NCI-H146 (cell line): ENCODE measurements around the gene TRIM16.
A peak's percentile ranks its signal among the peaks of the same experiment; 100 is the strongest.
"Not testable (repeated sequence)": the region's sequence is repeated elsewhere in the genome, so short reads cannot be mapped to it uniquely, and the experiment has no call there.

Source experiments
- DNase-seq: peaks from one replicate; lab custom pipeline; 2025; lab: John Stamatoyannopoulos, UW

The TRIM16 gene

DNA sequence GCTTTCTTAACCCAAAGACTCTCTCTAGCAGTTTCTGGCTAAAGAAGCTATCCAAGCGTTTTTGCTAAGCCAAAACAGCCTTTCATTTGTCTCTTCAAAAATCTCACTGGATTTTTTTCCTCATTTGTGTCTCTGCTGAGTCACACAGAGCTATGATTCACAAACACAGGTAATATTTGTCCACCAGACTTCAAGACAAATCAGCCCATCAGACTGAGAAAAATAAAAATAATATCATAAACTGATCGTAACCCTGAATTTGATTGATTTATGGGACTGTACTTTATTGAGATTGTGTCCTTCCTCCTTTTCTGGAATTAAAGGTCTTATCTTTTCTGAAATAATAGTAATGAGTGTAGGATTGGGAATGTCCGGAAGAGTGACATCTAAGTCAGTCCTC, 25.8 kb downstream of the TRIM16 start:
- DNase-seq: no peak

DNA sequence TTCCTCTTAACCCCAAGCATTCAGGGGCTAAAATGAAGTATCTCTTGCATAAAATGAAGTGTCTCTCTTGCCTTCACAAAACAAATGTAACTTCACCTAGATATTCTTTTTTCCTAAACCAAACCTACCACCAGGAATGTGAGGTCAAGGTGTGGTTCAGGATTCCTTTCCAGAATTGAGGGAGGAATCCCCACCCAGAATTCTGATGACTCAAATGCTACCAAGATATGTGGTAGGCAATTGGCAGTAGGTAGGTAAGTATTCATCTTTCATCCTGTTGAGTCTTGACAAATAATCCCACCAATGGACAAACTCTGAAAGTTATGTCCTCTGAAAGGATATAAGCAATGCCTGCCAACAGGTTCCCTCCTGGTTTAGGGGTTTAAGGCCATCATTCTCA, 26.2 kb downstream of the TRIM16 start:
- DNase-seq: no peak

DNA sequence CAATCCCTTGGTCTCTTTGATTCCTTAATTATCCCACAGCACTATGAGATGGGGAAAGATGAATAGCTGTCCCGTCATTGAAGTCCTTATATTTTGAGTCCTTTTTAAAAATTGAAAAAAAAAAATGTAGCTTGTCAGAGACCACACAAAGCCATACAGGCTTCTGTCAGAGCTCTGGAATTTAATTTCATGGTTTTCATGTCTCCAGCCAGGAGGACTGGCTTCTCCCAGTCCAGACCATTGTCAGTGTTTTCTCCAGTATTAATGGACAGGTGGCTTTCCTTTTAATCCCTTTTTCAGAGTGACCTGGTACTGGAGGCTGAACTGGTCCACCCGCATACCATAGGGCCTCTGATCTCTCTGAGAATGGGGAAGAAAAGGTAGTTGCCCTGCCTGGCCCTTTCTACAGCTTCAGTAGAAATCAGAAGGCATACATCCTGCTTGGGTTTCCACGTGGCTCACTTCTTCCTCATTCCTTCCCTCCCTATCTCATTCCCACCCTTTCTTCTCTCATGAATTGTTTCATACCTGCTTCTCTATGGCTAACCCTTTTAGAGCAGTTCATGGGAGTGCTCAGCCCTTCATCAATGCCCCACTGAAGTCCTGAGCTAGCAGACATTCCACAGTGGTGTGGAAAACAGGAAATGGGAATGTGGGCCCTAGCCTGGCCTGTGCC, 29.1 kb downstream of the TRIM16 start:
- DNase-seq: no peak

DNA sequence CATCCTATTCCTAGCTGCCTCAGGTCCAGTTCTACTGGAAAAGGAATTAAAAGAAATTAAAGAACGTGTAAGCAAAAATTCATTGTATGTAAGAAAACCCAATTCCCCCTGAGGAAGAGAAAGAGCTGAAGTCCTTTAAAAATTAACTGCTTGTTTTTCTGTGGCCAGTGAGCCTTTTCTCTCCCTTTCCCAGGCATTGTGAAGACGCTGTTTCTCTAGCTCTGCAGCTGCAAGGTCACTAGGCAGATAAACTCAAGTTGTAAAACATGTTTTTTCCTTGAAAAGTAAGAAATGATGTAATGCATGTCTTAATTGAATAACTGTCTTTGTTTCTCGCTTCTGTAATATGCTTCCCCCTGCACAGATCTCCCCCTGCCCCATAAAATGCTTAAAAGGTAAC, 29.7 kb downstream of the TRIM16 start:
- not testable (repeated sequence) for DNase-seq

DNA sequence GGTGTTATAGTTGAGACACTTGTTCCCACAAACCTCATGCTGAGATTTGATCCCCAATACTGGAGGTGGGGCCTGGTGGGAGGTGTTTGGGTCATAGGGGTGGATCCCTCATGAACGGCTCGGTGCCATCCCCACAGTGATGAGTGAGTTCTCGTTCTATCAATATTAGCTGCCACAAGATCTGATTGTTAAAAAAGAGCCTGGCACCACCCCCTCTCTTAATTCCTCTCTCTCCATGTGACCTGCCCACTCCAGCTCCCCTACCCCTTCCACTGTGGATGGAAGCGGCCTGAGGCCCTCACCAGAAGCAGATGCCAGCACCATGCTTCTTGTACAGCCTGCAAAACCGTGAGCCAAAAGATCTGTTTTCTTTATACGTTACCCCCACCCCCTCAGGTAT, 31.2 kb downstream of the TRIM16 start:
- no peak for DNase-seq

DNA sequence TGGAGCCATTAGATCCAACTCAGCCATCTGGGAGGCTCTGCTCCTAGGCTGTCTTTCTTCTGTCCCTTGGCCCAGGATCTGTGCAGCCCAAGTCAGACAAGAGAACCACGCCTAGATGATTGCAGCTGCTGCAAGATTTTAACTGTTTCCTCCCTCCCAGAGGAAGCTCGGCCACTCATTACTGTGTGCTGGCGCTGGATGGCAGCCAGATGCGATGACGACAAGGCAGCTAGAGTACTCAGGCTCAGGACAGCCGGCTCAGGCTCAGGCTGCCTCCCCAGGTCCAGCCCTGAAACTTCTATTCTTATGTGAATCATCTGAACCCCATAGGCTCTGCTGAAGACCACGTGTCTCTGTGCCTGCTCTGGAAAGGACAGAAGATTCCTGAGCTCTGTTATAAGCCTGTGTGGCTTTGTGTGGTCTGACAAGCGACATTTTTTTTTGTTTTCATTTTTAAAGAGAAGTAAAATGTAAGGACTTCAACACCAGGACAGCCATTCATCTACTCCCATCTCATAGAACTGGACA, 32.5 kb downstream of the TRIM16 start:
- peak; percentile 82 for DNase-seq

DNA sequence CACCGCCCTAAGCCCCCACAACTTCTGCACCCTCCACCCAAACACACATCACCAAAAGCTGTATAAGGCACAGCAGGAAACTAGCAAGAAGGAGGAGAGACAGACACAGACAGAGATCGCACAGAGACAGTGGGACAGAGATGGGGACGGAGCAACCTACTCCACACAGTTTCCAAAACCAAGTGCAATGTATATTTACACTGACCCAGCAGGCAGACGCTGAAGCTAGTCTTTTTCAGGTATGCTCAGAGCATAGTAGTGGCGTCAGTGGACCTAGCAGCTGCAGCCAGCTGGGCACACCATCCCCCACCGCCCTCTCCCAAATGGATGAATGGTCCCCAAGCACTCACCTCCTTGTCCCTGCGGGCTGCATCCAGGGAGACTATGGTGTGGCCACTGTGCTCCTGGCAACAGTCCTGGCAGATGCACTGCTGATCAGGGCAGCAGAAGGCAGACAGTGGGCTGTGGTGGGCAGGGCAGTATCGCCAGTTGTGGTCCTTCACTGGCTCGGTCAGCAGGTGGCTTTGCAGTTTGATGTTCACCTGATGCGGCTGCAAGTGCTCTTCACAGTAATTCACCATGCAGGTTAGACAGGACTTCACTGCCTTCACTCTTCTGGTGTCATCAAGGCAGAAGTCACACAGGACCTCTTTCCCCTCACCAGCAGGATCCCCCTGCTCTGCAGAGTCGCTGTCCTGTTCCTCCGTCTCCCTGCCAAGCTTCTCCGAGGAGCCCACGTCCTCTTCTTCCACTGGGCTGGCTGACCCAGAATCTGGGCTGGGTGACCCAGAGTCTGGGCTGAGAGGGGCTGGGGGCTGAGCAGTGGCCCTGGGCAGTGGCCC, 33.1 kb downstream of the TRIM16 start:
- peak; percentile 39 for DNase-seq

DNA sequence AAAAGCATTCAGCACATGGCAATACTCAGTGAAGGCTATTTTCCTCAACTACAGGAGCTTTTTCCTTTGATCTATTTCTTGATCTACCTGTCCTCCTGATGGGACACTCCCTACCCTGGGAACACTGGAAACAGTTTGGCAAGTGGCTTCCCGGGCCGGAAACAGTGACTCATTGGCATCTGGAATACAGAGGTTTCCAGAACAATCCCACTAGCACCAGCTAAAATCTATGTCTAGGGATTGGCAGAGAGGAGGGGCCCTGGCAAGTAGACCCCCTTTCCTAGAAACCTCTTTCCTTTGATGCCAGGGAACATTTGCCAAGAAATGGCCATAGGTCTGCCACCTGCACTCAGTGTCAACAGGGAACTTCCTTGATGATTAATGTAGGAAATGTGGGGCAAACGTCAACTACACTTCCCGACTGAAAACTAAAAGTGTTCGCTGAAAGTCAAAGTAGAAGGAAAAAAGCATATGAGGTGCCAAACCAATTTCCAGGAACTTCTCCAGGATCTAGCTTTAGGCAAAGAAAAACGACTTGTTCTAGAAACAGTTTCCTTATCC, 34.2 kb downstream of the TRIM16 start:
- no peak for DNase-seq

DNA sequence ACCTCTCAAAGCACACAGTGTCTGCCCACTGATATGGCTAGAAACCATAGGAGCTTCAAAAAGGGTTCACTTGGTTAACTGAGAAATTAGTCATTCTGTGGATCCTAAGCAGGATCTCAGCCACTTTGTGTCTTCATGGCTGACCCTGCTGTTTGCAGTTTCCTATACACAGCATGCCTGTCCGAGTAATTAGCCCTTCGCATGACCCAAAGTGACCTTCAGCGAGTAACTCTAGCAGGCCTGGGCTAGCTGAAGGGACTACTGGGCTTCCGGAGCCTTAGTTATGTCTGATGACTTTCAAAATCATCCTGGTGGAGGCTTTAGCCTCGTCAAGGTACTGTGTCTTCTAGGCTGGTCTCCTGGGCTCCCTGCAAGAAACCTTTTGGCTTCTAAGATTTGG, 35.7 kb downstream of the TRIM16 start:
- no peak for DNase-seq

DNA sequence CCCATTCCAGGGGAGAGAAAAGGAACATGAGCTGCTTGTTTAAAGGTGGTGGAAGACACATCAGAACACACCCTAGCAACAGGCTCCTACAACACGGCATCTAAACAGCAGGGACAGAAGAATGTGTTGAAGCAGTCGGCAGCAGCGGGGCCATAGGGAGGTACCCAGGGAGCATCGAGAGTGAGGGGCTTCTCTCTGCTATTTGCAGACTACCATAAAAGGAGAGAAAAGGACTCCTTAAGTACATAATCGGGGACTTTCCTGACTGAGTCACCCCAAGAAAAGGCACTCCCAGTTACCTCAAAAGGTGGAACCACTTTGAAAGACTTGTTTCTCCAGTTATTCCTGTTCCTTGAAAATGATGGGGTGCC, 38.2 kb downstream of the TRIM16 start:
- DNase-seq: not testable (repeated sequence)

DNA sequence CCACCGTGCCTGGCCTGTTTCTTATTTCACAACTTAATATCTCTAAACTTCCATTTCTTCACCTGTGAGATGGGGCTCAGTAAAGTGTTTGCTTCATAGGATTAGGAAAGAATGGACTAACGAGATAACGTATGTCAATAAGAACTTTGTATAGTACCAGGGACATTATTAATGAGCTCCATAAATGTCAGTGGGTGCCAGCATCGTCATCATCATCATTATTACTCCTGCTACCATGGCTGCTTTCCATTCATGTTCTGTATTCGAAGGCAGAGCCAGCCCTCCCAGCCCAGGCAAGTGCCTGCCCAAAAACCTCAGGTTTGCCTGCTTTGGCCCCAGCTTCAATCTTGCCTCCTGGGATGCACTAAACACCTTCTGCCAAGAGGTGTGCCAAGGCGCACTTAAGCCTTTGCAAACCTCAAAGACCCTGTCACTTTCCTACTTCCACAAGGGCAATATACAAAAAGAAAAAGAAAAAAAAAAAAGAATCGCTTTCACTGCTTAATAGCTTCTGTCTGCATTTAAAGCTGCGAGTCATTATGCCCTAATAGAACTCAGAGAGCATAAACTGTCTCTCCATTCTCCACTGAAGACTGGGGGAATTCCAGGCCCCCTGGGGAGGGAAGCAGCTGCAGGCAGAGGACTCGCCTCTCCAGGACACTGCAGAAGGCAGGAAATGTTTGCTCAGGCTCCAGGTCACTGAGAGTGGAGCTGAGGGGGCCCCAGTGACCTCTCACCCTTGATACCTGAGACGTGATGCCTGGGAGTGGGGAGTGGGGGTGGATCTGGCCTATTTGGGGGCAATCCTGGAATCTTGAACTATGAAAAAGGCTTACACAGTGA, 38.8 kb downstream of the TRIM16 start:
- DNase-seq: peak; percentile 87

DNA sequence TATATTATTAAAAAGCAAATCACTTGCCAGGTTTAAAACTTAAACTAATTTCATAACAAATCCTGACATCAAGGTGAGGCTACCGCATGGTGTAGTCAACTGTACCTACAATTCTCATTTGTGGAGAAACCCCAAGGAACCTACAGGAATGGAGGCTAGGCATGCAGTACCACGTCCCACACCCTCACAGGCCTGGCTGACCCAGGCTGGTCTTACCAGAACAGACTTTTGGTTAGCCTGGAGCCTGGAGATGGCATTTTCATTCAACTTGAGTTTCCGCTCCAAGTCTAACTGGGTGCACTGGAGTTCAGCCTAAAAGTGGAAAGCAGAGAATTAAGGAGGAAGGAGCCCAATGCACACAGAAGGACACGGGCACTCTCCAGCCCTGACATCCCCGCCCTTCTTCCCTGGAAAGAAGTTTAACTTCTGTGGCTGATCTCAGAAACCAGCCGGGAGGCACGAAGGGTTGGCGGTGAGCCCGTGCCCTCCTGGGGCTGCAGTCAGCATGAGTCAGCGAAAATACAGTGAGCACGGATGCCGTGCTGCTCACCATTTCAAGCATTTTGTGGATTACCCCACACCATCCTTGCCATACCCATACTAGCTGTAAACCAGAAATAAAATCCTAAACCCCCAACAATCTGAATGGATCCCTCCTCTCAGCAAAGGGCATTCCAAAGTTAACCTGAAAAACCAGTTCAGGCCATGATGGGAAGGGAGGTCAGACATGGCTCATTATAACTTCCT, 41.4 kb downstream of the TRIM16 start:
- not testable (repeated sequence) for DNase-seq

DNA sequence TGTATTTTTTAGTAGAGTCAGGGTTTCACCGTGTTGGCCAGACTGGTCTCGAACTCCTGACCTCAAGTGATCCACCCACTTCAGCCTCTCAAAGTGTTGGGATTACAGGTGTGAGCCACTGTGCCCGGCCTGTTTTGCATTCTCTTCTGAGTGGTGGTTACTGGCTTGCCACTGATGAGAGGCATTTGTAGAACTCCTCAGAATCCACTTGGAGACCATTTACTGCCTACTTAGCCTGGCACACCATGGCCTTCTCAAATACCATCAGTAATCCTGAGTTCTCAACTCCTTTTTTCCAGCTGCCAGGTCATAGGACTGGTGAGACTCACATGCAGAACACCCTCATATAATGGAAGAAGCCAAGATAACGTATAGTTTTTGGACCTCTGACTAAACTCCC, 42.1 kb downstream of the TRIM16 start:
- DNase-seq: not testable (repeated sequence)

DNA sequence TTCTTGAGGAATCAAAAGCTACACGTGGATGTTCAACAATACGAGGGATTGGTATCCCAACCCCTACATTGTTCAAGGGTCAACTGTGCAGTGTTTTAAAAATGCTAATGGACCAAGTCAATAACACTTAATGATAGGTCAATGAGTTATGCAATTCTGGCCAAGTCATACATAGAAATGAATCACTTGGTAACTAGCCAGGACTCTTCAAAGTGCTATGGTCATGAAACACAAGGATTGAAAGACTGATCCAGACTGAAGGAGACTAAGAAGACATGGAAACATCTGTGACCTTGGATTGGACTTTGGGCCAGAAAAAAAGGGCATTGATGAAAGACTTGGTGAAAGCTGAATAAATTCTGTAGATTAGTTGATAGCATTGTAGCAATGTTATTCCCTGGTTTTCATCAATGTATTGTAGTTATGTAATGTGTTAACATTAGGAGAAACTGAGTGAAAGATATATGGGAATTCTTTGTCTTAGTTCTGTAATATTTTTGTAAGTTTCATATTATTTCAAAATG, 53.1 kb downstream of the TRIM16 start:
- not testable (repeated sequence) for DNase-seq

DNA sequence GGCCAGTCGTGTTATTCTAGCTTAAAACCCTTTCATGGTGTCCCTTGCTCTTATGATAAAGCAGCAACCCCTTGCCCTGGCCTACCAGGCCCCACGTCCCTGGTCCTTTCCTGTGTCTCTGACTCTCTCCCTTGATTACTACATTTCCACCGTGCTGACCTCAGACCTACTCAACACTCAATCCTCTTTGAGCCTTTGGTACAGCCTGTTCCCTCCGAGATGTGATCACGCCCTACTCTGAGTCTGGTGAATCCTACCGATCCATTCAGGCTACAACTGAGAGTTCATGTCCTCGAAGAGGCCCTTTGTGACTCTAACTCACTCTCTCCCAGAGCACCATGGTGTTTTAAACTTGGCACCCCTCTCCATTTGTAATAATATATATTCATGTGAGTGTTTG, 54.1 kb downstream of the TRIM16 start:
- DNase-seq: not testable (repeated sequence)

DNA sequence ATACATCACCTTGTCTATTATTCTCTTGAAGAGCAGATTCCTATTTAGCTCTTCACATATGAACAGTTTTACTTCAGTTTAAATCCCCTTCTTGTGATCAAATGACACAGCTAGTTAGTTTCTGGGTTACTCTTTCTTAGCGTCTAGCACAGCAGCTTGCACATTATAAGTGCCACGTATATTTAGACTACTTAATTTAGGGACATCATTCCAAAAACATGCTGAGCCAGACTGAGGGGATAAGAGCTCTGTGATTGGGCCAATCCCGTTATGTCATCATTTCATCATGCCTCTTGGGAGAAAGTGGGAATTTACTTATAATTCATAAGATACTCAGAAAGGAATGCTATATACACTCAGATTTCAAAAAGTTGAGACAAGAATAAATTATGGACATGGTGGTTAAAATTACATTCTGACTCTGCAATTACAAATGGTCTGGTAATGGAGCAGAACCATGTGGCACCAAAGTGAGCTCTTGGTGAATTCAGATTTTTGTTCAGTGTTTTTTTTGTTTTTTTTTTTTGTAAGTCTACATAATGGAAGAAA, 60.4 kb downstream of the TRIM16 start:
- not testable (repeated sequence) for DNase-seq

DNA sequence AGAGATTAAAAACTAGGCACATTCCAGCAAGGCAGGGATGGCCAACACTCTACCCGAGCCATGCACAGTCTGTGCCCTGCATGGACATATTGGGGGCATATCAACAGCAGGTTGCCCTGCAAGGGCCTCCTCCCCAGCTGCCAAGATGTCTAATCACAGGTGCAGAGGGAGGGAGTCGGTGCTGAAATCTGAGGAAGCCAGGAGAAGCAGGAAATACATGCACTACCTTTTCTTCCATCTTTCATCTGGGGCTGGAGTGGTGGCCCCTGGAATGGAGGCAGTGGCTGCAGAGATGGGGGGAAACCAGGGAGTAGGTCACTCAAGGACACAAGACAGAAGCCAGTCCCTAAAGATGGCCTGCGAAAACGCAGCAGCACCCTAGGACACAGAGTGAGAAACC, 60.9 kb downstream of the TRIM16 start:
- DNase-seq: not testable (repeated sequence)

DNA sequence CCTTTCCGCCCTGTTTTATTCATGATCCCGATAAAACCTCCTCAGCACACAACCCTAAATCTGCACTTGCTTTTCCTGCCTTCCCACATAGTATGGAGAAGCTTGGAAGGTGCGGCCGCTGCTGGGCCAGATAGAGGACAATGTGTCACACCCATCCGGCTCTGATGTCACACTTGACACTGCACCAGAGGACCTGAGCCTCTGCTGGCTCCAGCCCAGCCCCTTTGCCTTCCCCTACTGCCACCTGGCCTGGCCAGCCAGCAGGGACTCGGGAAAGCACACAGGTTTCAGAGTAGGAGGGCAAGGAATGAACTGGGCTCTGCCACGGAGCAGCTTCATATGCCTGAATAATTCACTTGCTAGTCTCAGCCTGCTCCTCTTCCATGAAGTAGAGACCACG, 62.0 kb downstream of the TRIM16 start:
- not testable (repeated sequence) for DNase-seq

DNA sequence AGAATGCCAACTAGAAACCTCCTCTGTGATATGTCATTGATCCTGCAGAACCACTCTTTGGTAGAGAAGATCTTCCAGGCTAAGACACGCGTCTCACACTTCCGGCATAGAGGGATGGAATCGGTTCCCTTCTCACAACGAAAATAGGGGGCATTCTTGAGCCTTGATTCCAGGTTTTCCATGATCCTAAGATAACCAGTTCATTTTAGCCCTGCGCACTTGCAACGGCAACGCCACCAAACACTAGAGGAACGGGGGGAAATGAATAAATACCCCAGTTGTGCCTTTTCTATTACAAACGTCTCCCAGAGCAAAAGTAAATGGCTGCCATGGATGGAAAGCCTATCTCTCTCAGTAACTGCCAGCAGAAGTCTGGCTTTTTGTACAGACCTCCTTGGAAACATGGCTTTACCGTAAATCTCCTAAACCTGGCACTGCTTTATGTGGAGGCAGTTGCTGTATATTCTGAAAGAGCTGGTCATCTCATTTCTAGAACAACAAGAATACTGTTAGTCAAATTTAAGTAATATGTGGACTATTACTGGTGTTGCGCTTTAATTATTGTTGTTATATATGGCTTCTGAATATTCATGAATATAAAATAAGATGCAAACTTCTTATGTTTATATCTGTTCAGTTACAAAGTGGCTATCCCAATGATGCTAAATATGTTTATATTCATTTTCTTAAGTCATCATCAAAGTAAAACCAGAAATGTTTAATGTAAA, 64.6 kb downstream of the TRIM16 start, which contains the start of gene FBXW10B:
Gene FBXW10B (minus strand): TSS at position 374 of the 728 bp plus-strand sequence. CDS start 192 bp downstream, at position 182.
- not testable (repeated sequence) for DNase-seq

DNA sequence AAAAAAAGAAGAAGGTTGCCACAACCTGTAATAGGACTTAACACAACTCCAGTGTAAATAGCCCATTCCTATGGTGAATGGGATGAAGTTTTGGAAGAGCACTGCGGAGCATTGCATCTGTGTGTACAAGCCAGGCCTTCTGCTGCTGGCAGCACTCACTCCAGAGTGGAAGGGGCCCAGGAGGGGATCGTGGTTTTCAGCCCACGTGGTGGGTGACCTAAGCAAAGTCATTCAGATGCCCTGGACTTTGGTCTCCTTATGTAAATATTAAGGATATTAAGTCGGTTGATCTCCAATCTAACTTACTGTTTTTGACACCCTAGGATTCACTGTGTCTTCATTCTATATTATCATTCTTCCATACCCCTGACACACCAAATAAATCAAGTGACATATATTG, 67.3 kb downstream of the TRIM16 start:
- DNase-seq: not testable (repeated sequence)
